Ishikawa (cell line): Measurements from ENCODE around the gene INPP5F.

Experiments used
- CEBPB ChIP-seq: IDR thresholded peaks from 2 replicates; pipeline ENCODE4 v1.6.1; 2012
- CREB1 ChIP-seq: IDR thresholded peaks from 2 replicates; pipeline ENCODE4 v1.6.1; 2012; ENCODE audit warnings: low read depth
- EGR1 ChIP-seq: IDR thresholded peaks from 2 replicates; pipeline ENCODE4 v1.6.1; 2012
- EP300 ChIP-seq: IDR thresholded peaks from 2 replicates; pipeline ENCODE4 v1.6.1; 2012; ENCODE audit warnings: borderline replicate concordance
- FOXM1 ChIP-seq: IDR thresholded peaks from 2 replicates; pipeline ENCODE4 v1.6.1; 2012; ENCODE audit warnings: low read depth, borderline replicate concordance
- NFIC ChIP-seq: IDR thresholded peaks from 2 replicates; pipeline ENCODE4 v1.6.1; 2012
- RAD21 ChIP-seq: IDR thresholded peaks from 2 replicates; pipeline ENCODE4 v1.6.1; 2012; ENCODE audit warnings: low read depth
- REST ChIP-seq: IDR thresholded peaks from 2 replicates; pipeline ENCODE4 v1.6.1; 2012; ENCODE audit warnings: low read depth, mild to moderate bottlenecking
- TAF1 ChIP-seq: IDR thresholded peaks from 2 replicates; pipeline ENCODE4 v1.6.1; 2012; ENCODE audit warnings: low read depth, mild to moderate bottlenecking
- TCF12 ChIP-seq: IDR thresholded peaks from 2 replicates; pipeline ENCODE4 v1.6.1; 2012; ENCODE audit warnings: low read depth
- TEAD4 ChIP-seq: IDR thresholded peaks from 2 replicates; pipeline ENCODE4 v1.6.1; 2012
- YY1 ChIP-seq: IDR thresholded peaks from 2 replicates; pipeline ENCODE4 v1.6.1; 2012; ENCODE audit warnings: low read depth
- ZBTB7A ChIP-seq: IDR thresholded peaks from 2 replicates; pipeline ENCODE4 v1.6.1; 2012; ENCODE audit warnings: low read depth
- TF ChIP-seq, protein P1 (sequence below): IDR thresholded peaks from 2 replicates; pipeline ENCODE4 v1.6.1; 2012
- TF ChIP-seq, protein P2 (sequence below): IDR thresholded peaks from 2 replicates; pipeline ENCODE4 v1.6.1; 2012

The INPP5F gene

DNA sequence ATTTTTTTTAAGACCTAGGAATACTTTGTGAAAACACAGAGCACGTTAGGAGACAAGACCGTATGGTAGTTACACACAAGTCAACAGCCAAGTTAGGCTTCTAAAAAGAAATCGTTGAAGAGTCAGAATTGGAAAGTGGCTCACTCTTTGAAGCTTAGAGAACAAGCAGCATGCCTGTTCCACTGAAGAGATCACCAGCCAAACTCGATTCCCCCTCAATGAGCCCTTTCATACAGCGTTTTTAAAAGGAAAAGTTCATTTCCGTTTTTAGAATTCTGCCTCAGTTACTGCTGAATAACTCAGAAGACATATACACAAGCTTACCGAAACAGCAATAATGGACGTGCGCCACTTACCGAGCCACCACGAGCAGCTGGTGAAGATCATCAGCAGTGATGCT is 105.8 kb downstream of the INPP5F start:
- TF ChIP-seq, protein P1, sequence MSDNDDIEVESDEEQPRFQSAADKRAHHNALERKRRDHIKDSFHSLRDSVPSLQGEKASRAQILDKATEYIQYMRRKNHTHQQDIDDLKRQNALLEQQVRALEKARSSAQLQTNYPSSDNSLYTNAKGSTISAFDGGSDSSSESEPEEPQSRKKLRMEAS: no peak
- TF ChIP-seq REST (no peak), ZBTB7A (no peak), TCF12 (no peak), CREB1 (no peak), NFIC (no peak), EGR1 (no peak), RAD21 (no peak), YY1 (no peak), CEBPB (no peak), TAF1 (no peak), TEAD4 (no peak), FOXM1 (no peak), EP300 (no peak)
- TF ChIP-seq, protein P2, sequence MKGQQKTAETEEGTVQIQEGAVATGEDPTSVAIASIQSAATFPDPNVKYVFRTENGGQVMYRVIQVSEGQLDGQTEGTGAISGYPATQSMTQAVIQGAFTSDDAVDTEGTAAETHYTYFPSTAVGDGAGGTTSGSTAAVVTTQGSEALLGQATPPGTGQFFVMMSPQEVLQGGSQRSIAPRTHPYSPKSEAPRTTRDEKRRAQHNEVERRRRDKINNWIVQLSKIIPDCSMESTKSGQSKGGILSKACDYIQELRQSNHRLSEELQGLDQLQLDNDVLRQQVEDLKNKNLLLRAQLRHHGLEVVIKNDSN: no peak

DNA sequence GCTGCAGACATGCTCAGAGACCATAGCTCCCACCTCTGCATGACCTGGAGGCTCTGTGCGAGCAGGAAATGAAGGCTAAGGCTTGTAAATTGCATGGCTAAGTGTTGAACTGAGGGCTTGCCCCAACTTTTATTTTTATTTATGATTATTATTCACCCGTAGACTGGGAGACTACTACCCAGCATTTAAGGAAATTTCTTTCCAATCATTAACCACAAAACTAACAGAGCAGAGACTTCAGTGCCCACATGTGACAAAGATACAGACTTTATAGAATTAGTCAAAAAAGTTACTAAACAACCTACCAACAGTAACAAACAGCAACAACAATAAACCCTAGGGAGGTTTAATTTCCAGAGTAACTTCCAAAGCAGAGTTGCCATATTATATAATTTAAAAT is 107.1 kb downstream of the INPP5F start:
- TF ChIP-seq EP300: no peak
- no peak for TF ChIP-seq CREB1
- TF ChIP-seq YY1: no peak
- TF ChIP-seq EGR1: no peak
- TF ChIP-seq RAD21: no peak
- TF ChIP-seq, protein P1: no peak
- no peak for TF ChIP-seq TCF12
- TF ChIP-seq NFIC: no peak
- no peak for TF ChIP-seq TAF1
- no peak for TF ChIP-seq TEAD4
- no peak for TF ChIP-seq FOXM1
- no peak for TF ChIP-seq ZBTB7A

DNA sequence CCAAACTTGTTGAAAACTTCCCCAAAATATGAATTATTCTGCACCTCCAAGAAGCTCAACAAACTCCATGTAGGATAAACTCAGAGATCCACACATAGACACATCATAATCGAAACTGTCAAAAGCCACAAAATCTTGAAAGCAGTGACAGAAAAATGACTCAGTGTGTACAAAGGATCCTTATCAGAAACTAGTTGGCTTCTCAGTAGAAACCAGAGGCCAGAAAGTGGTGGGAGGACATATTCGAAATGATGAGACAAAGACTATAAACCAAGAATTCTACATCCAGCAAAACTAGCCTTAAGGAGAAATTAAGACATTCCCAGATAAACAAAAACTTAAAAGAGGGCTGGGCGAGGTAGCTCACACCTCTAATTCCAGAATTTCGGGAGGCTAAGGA is 108.3 kb downstream of the INPP5F start:
- TF ChIP-seq NFIC: no peak
- TF ChIP-seq CREB1: no peak
- TF ChIP-seq TAF1: no peak
- TF ChIP-seq EGR1: no peak
- no peak for TF ChIP-seq CEBPB
- TF ChIP-seq ZBTB7A: no peak

- TF ChIP-seq ZBTB7A (no peak), TCF12 (no peak), EGR1 (no peak), REST (no peak), TAF1 (no peak), CREB1 (no peak)
- TF ChIP-seq, protein P1: no peak
- TF ChIP-seq, protein P2: no peak
Observed at GRCh38 chr10:119845656-119846055, 119.8 kb downstream of the INPP5F start.

DNA sequence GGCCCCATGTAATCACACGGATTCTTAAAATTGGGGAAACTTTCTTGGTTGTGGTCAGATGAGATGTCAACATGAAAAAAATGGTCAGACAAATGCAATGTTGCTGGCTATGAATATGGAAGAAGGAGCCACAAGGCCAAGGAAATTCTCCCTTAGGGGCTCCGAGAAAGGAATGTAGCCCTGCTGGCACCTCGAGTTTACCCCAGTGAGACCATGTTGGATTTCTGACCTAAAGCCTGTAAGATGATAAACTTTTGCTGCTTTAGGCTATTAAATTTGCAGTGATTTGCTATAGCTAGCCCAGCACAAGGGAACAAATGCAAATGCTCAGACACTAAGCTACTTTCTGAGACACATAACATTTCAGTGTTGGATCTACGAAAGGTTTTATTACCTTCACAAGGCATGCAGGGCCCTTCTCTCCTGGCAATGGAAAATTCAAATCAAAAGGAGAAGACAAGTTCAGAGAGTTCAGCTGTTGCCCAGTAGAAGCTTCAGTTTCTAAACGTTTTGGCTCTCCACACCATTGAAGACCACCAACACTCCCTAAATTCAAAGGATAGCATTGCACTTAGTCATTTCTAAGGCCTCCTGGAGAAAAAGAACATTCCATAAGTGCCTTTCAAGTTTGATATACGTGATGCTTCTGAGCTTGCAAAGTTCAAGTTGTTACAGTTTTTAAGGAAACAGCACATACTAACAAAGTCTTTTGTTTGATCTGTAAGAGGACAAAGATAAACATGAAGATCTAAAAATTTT is 123.4 kb downstream of the INPP5F start:
- no peak for TF ChIP-seq EP300
- TF ChIP-seq TEAD4: peak; percentile 74

DNA sequence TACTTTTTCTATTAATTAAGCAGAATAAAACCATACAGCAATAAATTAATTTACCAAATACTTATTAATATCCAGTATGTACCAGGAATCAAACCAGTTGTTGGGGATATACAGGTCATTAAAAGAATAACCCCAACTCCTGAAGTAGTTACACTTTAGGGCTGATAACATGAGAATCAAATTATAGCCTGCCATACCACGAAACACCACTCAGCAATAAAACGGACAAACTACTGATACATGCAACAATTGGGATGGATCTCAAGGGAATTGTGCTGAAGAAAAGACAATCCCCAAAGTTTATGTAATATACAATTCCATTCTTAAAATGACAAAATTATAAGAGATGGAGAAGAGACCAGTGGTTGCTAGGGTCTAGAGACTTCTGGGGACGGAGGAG is 124.1 kb downstream of the INPP5F start:
- no peak for TF ChIP-seq FOXM1
